Measurements from ENCODE around the gene NR2F2.

GRCh38 chr15:96363707-96364106 is 33.2 kb downstream of the NR2F2 start:
- TF ChIP-seq CTCF (IDR thresholded peaks at IDR 0.05) (no peak), POLR2A (IDR thresholded peaks at IDR 0.05) (no peak), POLR2AphosphoS5 (IDR thresholded peaks at IDR 0.05) (no peak)

All from transverse colon (tissue), 4 donors.